ENCODE data around the gene F11R. TPM values are rescaled to one million over a fixed set of nuclear protein-coding genes. Genes with fewer than 3 reads are reported as not detected.
"Not testable (repeated sequence)": the region's sequence is repeated elsewhere in the genome, so short reads cannot be mapped to it uniquely, and the experiment has no call there.

Gene F11R
- total and polyA plus RNA-seq, 2 donors (not counting 3 experiments of a cell fraction or from before 2014, with no cell fraction given): 97.0 to 124 TPM

DNA sequence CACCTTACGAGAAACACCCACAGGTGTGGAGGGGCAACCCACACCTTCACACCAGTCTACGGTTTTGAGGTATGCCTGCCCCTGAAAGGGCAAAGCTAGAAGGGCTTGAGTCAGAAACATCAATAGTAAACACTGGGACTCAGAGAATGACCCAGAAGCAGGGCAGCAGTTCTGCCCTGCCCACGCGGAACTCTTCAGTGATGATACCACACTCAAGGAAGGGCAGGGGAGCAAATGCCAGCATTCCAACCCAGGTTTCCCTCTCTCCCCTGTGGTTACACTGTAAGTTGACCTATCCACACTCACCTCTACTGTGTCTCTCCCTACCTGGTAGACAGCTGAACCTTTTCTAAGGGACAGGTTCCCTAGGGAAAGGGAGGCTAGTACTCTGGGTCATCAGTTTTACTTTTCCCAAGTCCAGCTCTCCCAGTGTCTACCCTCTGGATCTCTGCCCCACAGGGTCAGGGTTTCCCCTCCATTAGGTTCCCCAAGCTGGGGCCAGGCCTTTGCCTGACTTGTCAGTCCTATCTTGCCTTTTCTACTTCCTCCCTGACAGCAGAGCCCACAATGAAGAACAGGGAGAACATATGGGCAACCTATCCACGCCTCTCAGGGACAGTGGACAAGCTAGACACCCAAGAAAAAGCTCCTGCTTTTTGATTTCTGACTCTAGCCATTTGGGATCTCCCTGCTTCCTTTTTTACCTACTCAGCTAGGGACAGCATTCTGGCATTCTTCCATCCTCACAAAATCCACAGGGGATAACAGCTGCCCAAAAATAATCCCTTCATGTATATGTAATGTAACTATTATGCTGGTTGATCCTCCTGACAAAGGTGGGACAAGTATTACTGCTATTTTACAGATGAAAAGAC is 3.0 kb downstream of the F11R start:
- Histone ChIP-seq H3K27ac (ENCODE audit: insufficient read depth, low read depth, low read length) (no peak overlapping the region), H3K4me3 (replicated peaks in 1 of 3; ENCODE audit: insufficient read depth in 1 of 3, low read depth in 1 of 3, low read length in 3 of 3) (no peak overlapping the region), H3K9ac (replicated peaks; ENCODE audit: extremely low read depth, insufficient read depth, low read length) (no peak overlapping the region), H4K20me1 (replicated peaks; ENCODE audit: control insufficient read depth, extremely low read depth, insufficient read depth, low read length) (no peaks in the 10 kb centered on the region), H3K4me1 (ENCODE audit: control insufficient read depth, extremely low read depth, insufficient read depth, low read length) (peaks cover 54% of the 10 kb centered on the region), H3K79me2 (ENCODE audit: control insufficient read depth, insufficient read depth, low read length) (peaks cover 24% of the 10 kb centered on the region), H3K9me1 (replicated peaks; ENCODE audit: control insufficient read depth, extremely low read depth, insufficient read depth, low read length) (no peaks in the 10 kb centered on the region), H2AFZ (ENCODE audit: low read depth, low read length) (no peak overlapping the region), H3K4me2 (ENCODE audit: insufficient read depth, low read length) (no peak overlapping the region), H3K27me3 (ENCODE audit: control insufficient read depth in 2 of 2, insufficient read depth in 2 of 2, low read length in 2 of 2) (no peaks in the 10 kb centered on the region), H3K36me3 (ENCODE audit: control insufficient read depth in 2 of 2, extremely low read depth in 1 of 2, insufficient read depth in 2 of 2, low read length in 2 of 2) (no peaks in the 10 kb centered on the region), H3K9me3 (replicated peaks; ENCODE audit: control insufficient read depth, insufficient read depth, low read length) (no peaks in the 10 kb centered on the region)
- FAIRE-seq: no peak
- ChIA-PET POLR2A (no interaction called here), CTCF (interaction anchor here (0.6 to 5.6 kb wide), 6 partner anchors 22 to 80 kb away, joined by 3 to 100 read pairs (median 4); partner anchors contain the start of genes KLHDC9 and USF1)
- BruUV-seq (replicated peaks): no TSS peak
- intact Hi-C loops (cut with micrococcal nuclease) (no loop called here), dilution Hi-C loops (cut with MboI; ENCODE audit: extremely low pct_ligation_motif_present, low sequenced_read_pairs) (no loop called here)
- no peak for DNase-seq (ENCODE audit: low read depth, low spot score)
- TF ChIP-seq, protein P1, sequence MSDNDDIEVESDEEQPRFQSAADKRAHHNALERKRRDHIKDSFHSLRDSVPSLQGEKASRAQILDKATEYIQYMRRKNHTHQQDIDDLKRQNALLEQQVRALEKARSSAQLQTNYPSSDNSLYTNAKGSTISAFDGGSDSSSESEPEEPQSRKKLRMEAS (IDR thresholded peaks at IDR 0.05; ENCODE audit: insufficient read depth, insufficient read length): no peak
- TF ChIP-seq POLR2AphosphoS5 (IDR thresholded peaks at IDR 0.05; ENCODE audit: insufficient read depth, low read depth, low read length) (no peak), FOS (IDR thresholded peaks at IDR 0.05; ENCODE audit: borderline replicate concordance, insufficient read depth, low read length) (no peak), MYC (IDR thresholded peaks at IDR 0.05; ENCODE audit: low read depth, low read length) (no peak), EZH2 (IDR thresholded peaks at IDR 0.05; ENCODE audit: borderline replicate concordance, low read depth, low read length, severe bottlenecking) (no peak), JUN (IDR thresholded peaks at IDR 0.05; ENCODE audit: borderline replicate concordance, insufficient read depth, insufficient read length, low read depth) (no peak), POLR2A (IDR thresholded peaks at IDR 0.05; ENCODE audit: low read depth, low read length) (no peak), GATA2 (IDR thresholded peaks at IDR 0.05; ENCODE audit: insufficient read depth, insufficient read length, low read depth, low read length) (no peak)
- TF ChIP-seq, protein P2, sequence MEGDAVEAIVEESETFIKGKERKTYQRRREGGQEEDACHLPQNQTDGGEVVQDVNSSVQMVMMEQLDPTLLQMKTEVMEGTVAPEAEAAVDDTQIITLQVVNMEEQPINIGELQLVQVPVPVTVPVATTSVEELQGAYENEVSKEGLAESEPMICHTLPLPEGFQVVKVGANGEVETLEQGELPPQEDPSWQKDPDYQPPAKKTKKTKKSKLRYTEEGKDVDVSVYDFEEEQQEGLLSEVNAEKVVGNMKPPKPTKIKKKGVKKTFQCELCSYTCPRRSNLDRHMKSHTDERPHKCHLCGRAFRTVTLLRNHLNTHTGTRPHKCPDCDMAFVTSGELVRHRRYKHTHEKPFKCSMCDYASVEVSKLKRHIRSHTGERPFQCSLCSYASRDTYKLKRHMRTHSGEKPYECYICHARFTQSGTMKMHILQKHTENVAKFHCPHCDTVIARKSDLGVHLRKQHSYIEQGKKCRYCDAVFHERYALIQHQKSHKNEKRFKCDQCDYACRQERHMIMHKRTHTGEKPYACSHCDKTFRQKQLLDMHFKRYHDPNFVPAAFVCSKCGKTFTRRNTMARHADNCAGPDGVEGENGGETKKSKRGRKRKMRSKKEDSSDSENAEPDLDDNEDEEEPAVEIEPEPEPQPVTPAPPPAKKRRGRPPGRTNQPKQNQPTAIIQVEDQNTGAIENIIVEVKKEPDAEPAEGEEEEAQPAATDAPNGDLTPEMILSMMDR (IDR thresholded peaks at IDR 0.05; ENCODE audit: extremely low read depth in 1 of 2, insufficient read depth in 1 of 2, low read depth in 1 of 2, low read length in 2 of 2): no peak

DNA sequence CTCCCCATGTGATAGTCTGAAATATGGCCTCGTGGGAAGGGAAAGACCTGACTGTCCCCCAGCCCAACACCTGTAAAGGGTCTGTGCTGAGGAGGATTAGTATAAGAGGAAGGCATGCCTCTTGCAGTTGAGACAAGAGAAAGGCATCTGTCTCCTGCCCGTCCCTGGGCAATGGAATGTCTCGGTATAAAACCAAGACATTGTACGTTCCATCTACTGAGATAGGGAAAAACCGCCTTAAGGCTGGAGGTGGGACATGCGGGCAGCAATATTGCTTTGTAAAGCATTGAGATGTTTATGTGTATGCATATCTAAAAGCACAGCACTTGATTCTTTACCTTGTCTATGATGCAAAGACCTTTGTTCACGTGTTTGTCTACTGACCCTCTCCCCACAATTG is 3.8 kb downstream of the F11R start:
- POLR2A ChIA-PET; H3K27me3 ChIP-seq (ENCODE audit: control insufficient read depth in 2 of 2, insufficient read depth in 2 of 2, low read length in 2 of 2); H3K9ac ChIP-seq (replicated peaks; ENCODE audit: extremely low read depth, insufficient read depth, low read length); H3K9me3 ChIP-seq (replicated peaks; ENCODE audit: control insufficient read depth, insufficient read depth, low read length); H3K4me3 ChIP-seq (replicated peaks in 1 of 3; ENCODE audit: insufficient read depth in 1 of 3, low read depth in 1 of 3, low read length in 3 of 3); CTCF ChIA-PET; BruUV-seq (replicated peaks); H4K20me1 ChIP-seq (replicated peaks; ENCODE audit: control insufficient read depth, extremely low read depth, insufficient read depth, low read length); DNase-seq (ENCODE audit: low read depth, low spot score); H3K4me2 ChIP-seq (ENCODE audit: insufficient read depth, low read length); H3K9me1 ChIP-seq (replicated peaks; ENCODE audit: control insufficient read depth, extremely low read depth, insufficient read depth, low read length); H3K36me3 ChIP-seq (ENCODE audit: control insufficient read depth in 2 of 2, extremely low read depth in 1 of 2, insufficient read depth in 2 of 2, low read length in 2 of 2); FAIRE-seq; H2AFZ ChIP-seq (ENCODE audit: low read depth, low read length); intact Hi-C loops (cut with micrococcal nuclease); dilution Hi-C loops (cut with MboI; ENCODE audit: extremely low pct_ligation_motif_present, low sequenced_read_pairs); H3K27ac ChIP-seq (ENCODE audit: insufficient read depth, low read depth, low read length): not testable (repeated sequence)
- H3K4me1 ChIP-seq (ENCODE audit: control insufficient read depth, extremely low read depth, insufficient read depth, low read length): peaks cover 58% of the 10 kb centered on the region
- peaks cover 25% of the 10 kb centered on the region for H3K79me2 ChIP-seq (ENCODE audit: control insufficient read depth, insufficient read depth, low read length)
